GM18951 (cell line): ENCODE measurements around the gene BARHL2.

Experiments used
- POLR2A ChIP-seq: IDR thresholded peaks from 4 replicates; pipeline ENCODE4 v1.6.1; 2011; ENCODE audit warnings: mild to moderate bottlenecking; ENCODE audit not compliant: insufficient read length, insufficient read depth; ENCODE audit errors: extremely low read depth
- in situ Hi-C: fragments of 300-500 bp; cut with MboI; formaldehyde crosslinking; loops from one replicate; pipeline ENCODE4 v1.12.0; 2022; ENCODE audit warnings: low sequenced_read_pairs, mixed read lengths, inconsistent platforms; ENCODE audit not compliant: unreplicated experiment

BARHL2 gene

GRCh38 chr1:90671741-90672140, 45.4 kb downstream of the BARHL2 start:
- in situ Hi-C loops: no loop called here
- no peak for TF ChIP-seq POLR2A

- in situ Hi-C loops: no loop called here
- TF ChIP-seq POLR2A: no peak
These were observed 45.9 kb downstream of the BARHL2 start for GRCh38 chr1:90671251-90671650.
